Hindlimb muscle (tissue), 1 donor: ENCODE measurements around the gene CYP26C1. TPM values are rescaled to one million over a fixed set of nuclear protein-coding genes. Genes with fewer than 3 reads are reported as not detected.

Experiments used
- DNase-seq: peaks from one replicate; pipeline ENCODE4 v3.0.0-alpha.2; 2013
- polyA plus RNA-seq: library from polyadenylated mRNA; unstranded; fragments of 120-200 nt; gene quantifications from one replicate; pipeline ENCODE4 v1.2.1, GENCODE V29; 2013; ENCODE audit not compliant: insufficient read length

The CYP26C1 gene
- not detected for polyA plus RNA-seq

DNA sequence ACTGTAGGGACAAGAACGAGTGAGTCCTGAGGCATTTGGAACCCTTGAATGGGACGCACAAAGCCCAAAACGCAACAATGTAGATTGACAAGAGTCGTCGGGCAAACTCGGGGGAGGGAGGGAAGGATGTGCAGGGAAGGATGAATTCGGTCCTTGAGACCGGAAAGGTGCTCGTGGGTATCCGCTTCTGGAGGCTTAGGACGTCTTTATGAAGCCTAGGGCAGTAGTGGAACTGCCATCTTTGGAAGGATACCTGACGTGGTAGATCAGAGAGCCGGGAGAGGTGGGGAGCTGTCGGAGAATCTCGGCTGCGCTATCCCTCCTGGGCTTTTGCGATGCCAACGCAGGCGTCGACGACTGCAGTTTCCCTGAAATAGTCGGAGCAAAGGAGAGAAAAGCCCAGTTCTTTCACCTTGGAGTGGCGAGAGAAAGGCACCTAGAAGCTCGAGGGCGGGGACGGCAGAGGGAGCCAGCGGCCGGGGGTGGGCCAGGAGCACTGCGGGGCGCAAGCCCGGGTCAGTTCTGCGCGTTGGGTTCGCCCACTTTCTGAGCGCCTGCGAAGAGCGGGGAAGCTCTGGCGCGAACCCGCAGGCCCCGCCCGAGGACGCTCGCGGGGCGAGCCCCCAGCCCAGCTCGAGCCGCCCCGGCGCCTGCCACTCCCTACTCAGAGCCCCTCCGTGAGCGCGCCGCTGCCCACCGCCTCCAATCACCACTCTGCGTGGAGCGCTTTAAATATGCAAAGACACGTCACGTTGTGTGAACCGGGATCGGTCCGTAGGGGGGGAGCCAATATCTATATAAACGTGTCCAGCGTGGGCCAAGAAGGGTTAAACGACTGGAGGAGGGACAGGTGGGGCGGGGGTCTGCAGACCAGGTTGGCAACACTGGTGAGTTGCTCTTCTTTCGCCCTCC lies at the start of gene CYP26C1:
CYP26C1 (plus strand) TSS at position 824 of the 912 bp plus-strand sequence. CDS start 466 bp downstream, outside the sequence.
- DNase-seq = no peak

GRCh38 chr10:93015722-93016121 lies 44.9 kb upstream of the CYP26C1 start:
- no peak for DNase-seq

DNA sequence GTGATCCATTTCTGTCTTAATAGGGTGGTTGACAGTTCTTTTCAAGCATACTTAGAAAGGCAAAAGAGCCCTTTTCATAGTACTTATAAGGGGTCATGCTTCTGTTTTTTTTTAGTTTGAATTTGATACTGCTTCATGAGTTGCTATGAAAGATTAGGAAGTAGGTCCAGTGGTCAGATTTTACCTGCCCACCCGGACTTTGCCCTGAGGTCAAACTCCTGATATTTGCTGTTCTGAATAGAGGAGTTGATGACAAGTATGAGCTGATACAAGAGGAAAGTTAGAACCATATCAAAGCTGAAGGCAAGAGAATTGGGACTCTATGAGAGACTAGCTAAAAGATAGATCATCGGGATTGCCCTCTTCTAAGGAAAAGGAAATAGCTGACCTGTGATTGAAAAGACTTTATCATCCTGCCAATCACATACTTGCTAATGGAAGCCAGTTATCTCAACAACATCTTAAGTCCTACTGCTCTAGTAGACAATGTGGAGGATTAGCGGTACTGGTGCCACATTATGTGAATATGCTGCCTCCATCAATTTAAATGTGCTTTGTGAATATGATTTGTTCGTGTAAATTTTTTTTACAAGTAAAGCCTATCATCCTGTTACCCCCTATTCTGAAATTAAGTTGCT lies 37.5 kb upstream of the CYP26C1 start:
- no peak for DNase-seq

GRCh38 chr10:93026072-93026471 lies 34.5 kb upstream of the CYP26C1 start:
- DNase-seq = no peak

DNA sequence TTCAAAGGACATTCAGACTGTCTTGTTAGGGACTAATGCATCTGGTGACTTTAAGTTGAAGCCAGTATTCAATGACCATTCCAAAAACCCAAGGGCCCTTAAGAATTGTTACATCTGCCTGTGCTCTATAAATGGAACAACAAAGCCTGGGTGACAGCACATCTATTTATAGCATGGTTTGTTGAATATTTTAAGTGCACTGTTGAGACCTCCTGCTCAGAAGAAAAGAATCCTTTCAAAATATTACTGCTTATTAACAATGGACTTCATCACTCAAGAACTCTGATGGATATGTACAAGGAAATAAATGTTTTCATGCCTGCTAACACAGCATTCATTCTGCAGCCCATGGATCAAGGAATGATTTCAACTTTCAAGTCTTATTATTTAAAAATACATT lies 33.1 kb upstream of the CYP26C1 start:
- DNase-seq = no peak

DNA sequence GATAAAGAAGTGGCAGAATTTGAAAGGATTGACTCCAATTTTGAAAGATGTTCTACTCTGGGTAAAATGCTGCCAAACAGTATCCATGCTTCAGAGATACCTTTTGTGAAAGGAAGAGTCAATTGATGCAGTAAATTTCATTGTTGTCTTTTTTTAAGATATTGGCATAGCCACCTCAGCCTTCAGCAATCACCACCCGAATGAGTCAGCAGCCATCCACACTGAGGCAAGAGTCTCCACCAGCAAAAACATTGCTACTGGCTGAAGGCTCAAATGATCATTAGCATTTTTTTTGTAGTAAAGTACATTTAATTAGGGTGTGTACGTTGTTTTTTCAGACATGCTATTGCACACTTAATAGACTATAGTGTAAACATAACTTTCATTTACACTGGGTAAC lies 31.7 kb upstream of the CYP26C1 start:
- no peak for DNase-seq

DNA sequence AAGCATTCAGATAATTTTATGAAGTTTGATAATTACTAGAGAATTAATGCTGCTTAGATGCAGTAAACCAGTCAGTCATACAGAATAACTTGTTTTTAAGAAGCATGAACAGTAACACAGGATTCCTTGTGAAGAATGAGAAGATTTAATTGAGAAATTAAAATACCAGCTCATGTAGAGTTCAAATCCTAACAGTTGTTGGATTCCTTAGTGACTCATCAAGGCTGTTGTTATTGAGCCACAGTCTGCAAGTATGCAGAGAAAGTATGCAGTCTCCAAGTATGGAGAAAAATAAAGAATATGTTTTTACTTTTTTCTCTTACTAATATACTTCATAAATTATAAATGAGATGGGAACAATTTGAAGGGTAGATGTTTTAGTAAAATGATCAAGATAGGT lies 30.2 kb upstream of the CYP26C1 start:
- no peak for DNase-seq

DNA sequence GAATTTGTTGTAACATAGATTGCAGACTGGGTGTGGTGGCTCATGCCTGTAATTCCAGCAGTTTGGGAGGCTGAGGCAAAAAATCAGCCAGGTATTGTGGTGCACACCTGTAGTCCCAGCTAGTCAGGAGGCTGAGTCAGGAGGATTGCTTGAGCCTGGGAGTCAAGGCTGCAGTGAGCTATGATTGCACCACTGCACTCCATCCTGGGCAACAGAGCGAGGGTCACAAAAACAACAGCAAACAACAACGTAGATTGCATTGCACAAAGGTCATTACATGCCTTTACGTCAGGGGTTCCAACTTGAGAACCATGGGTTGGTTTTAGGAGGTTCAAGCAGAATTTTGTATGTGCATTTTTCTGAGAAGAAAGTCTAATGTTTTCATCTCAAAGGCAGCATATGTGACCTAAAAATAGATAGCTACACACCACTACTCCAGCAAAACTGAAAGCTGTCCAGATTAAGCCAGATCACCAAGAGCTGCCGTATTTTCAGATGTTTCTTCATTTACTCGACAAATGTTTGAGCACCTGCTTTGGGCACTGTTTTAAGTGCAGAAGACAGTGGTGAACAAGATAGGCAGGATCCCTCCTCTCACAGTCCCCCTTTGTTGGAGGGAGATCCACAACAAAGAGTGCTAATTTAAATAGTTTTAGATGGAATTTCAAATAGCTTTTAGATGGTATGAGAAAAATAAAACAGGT lies 28.3 kb upstream of the CYP26C1 start:
- DNase-seq = no peak

DNA sequence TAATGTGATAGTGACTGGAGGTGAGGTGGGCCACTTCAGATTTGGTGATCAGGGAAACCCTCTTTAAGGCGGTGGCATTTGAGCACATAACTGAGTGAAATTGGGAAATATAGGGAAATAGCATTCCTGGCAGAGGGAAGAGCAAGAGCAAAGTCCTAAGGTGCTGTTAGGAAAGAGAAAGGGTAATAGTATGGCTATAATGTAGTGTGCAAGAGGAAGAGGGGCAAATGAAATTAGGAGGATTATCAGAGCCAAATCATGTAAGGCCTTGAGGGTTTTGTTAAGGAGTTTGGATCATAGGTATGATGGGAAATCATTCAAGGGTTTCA lies 27.8 kb upstream of the CYP26C1 start:
- DNase-seq = no peak

DNA sequence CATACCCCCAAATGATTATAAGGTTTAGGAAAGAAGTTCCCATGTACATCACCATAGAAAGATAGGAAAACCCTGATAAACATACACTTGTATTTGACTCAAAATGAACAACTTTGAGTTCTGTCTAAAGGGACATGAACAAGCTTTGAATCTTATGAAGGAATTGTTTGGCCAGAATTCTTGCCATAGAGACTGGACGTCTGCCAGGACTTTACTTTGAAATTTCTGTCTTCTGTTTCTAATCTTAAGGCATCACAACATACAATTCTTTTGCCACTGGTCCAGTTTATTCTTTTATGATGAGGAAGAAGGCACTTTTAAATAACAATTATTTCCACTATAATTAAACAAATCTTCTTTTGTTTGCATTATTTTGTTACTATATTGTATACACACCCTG lies 26.2 kb upstream of the CYP26C1 start:
- no peak for DNase-seq

DNA sequence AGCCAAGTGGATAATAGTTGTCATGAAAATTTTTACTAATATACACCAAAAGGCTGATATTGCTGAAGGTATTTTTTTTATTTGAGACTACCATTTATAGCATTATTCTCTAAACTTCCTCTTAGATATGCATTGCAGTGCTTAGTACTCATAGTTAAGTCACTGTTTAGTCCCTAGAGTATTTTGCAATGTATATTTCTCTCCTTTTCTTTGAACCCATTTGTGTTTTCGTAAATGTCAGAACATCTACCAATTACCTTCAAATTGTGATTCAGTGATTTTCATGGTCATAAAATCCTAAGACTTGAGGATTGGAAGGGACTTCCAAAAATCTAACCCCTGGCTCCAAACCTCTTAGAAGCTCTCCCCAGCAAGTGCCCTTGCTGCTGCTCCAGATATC lies 21.5 kb upstream of the CYP26C1 start:
- DNase-seq = no peak

DNA sequence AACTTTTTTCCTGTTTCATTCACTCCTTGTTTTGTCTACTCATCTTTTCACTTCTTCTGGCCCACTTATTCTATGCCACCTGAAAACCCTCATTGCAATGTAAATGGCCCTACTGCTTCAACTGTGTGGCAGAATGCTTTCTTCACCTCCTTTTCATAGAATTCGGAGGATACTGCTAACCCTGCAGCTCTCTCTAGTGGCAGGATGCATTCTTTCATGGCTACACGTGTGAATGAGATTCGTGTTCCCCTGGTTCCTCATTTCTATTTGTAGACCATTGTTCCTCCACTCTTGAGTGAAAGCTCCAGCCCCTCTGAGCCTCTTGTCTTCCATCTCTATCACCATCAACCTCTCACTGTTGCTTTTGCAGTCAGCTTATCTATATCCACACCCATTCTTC lies 20.9 kb upstream of the CYP26C1 start:
- no peak for DNase-seq

DNA sequence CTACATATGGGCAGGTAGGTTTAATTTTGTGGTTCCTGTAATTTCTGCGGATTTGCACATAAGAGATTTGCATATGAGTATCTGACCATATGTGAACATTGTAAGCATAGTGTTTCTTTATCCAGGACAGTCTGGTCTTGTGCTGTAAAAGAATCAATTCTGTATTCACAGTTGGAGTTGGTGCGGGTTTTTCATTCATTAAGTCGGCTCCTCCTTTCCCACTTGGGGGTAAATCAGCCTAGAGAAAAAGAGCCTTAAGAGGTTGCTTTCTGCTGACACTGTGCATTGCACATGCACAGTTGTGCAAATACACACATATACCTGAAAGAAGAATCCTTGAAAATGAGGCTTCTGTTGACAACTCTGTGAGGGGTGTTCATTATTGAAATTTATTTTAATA lies 6.1 kb upstream of the CYP26C1 start:
- DNase-seq = no peak

GRCh38 chr10:93058139-93058538 lies 2.5 kb upstream of the CYP26C1 start:
- DNase-seq = no peak

- no peak for DNase-seq
Observed at GRCh38 chr10:93060887-93061593, 442 bp downstream of the CYP26C1 start.

DNA sequence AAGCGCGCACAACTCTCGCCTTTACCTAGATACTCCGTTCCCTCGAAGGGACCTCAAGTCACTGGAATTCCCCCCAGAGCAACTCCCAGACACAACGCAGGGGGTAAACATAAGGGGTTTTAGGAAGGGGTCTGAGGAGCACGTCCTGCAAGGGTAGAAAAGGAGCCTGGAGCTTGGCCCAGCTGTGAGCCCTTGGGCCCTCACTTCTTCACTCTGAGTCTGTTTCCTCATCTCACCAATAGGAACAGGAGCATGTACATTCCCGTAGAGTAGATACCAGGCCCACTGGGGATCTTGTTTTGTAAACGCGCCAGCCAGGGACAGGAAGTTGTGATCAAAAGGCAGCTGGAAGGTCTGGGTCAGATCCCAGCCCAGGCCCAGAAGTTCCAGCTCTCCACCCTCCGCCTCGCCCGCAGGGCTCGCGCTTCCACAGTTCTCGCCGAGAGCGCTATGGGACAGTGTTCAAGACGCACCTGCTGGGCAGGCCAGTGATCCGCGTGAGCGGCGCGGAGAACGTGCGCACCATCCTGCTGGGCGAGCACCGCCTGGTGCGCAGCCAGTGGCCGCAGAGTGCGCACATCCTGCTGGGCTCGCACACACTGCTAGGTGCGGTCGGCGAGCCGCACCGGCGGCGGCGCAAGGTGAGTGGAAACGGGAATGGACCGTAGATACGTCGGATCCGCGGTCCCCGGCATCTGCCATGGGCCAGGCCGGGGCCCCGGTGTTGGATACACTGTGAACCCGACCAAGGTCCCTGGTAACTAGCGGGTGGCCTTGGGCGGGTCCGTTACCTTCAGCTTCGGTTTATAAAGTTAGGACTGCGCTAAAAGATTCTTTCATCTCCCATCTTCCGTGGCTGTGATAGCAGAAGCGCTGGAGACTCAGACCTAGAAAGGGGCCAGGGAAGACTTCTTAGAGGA lies 1.3 kb downstream of the CYP26C1 start:
- DNase-seq = no peak

- peak; percentile 46 for DNase-seq
Observed at GRCh38 chr10:93062514-93063143, 2.0 kb downstream of the CYP26C1 start.

- no peak for DNase-seq
Observed at GRCh38 chr10:93063144-93063976, 2.8 kb downstream of the CYP26C1 start.

GRCh38 chr10:93063977-93064660 lies 3.5 kb downstream of the CYP26C1 start:
- DNase-seq = no peak
